MM.1S (cell line): ENCODE data around the gene CHST11.

Experiments
- DNase-seq: peaks from one replicate; pipeline ENCODE4 v3.0.0-alpha.2; 2015
- H2AFZ ChIP-seq: fragments of 300-600 bp; sonication (generic); 2 replicates; pipeline ENCODE4 v1.6.0; 2016; ENCODE audit warnings: antibody characterized with exemption, low read length
- H3F3A ChIP-seq: fragments of 300-600 bp; sonication (generic); 2 replicates; pipeline ENCODE4 v1.6.1; 2016; ENCODE audit warnings: mild to moderate bottlenecking, antibody characterized with exemption, low read length, moderate library complexity, mixed read lengths; ENCODE audit not compliant: insufficient read depth
- H3K27ac ChIP-seq: fragments of 300-600 bp; sonication (generic); 2 replicates; pipeline ENCODE4 v1.5.1; 2016; ENCODE audit warnings: mild to moderate bottlenecking, low read length
- H3K27me3 ChIP-seq: fragments of 300-600 bp; sonication (generic); replicated peaks from 2 replicates; pipeline ENCODE4 v1.6.0; 2016; ENCODE audit warnings: low read length; ENCODE audit not compliant: insufficient read depth
- H3K36me3 ChIP-seq: fragments of 300-600 bp; sonication (generic); replicated peaks from 2 replicates; pipeline ENCODE4 v1.6.1; 2016; ENCODE audit warnings: mild to moderate bottlenecking, low read length, mixed read lengths; ENCODE audit not compliant: insufficient read depth
- H3K4me1 ChIP-seq: fragments of 300-600 bp; sonication (generic); 2 replicates; pipeline ENCODE4 v1.6.1; 2016; ENCODE audit warnings: low read length, mixed read lengths
- H3K4me2 ChIP-seq: fragments of 300-600 bp; sonication (generic); 2 replicates; pipeline ENCODE4 v1.6.0; 2016; ENCODE audit warnings: low read depth, low read length
- H3K4me3 ChIP-seq: fragments of 300-600 bp; sonication (generic); 2 replicates; pipeline ENCODE4 v1.5.1; 2016; ENCODE audit warnings: low read length, mixed read lengths
- H3K79me2 ChIP-seq: fragments of 300-600 bp; sonication (generic); 2 replicates; pipeline ENCODE4 v1.6.1; 2016; ENCODE audit warnings: mixed run types, low read length, mixed read lengths
- H3K9ac ChIP-seq: fragments of 300-600 bp; sonication (generic); 2 replicates; pipeline ENCODE4 v1.6.1; 2016; ENCODE audit warnings: low read length, mixed read lengths
- H3K9me2 ChIP-seq: fragments of 300-600 bp; sonication (generic); replicated peaks from 2 replicates; pipeline ENCODE4 v1.6.1; 2016; ENCODE audit warnings: mild to moderate bottlenecking, low read length, mixed read lengths; ENCODE audit not compliant: insufficient read depth
- H3K9me3 ChIP-seq: fragments of 300-600 bp; sonication (generic); replicated peaks from 2 replicates; pipeline ENCODE4 v1.6.1; 2016; ENCODE audit warnings: mild to moderate bottlenecking, low read length, mixed read lengths; ENCODE audit not compliant: insufficient read depth
- H4K20me1 ChIP-seq: fragments of 300-600 bp; sonication (generic); 2 replicates; pipeline ENCODE4 v1.6.1; 2016; ENCODE audit warnings: mild to moderate bottlenecking, low read length, moderate library complexity, mixed read lengths; ENCODE audit not compliant: insufficient read depth
- EZH2 ChIP-seq: fragments of 300-600 bp; sonication (generic); optimal IDR thresholded peaks from 2 replicates; pipeline ENCODE3; 2017; ENCODE audit warnings: low read depth, mild to moderate bottlenecking, antibody characterized with exemption, low read length, mixed read lengths
- EZH2phosphoT487 ChIP-seq: fragments of 300-600 bp; sonication (generic); IDR thresholded peaks from 2 replicates; pipeline ENCODE4 v1.6.1; 2018; ENCODE audit warnings: antibody characterized with exemption, low read length
- TF ChIP-seq, protein P1 (sequence below): fragments of 300-600 bp; sonication (generic); IDR thresholded peaks from 2 replicates; pipeline ENCODE4 v1.5.1; 2016; ENCODE audit warnings: antibody characterized with exemption, low read length, mixed read lengths

Gene CHST11

GRCh38 chr12:104635607-104636343 is 179.0 kb downstream of the CHST11 start:
- no peaks in the 10 kb centered on the region for H4K20me1 ChIP-seq
- no peaks in the 10 kb centered on the region for H3K27me3 ChIP-seq
- no peaks in the 10 kb centered on the region for H3F3A ChIP-seq
- 0 out of 2 replicates have a peak, but pooled peaks cover 4% of the 10 kb centered on the region for H3K79me2 ChIP-seq
- H3K4me2 ChIP-seq, result no peak overlapping the region
- H3K9ac ChIP-seq, result no peak overlapping the region
- no peak overlapping the region for H2AFZ ChIP-seq
- H3K9me3 ChIP-seq, result no peaks in the 10 kb centered on the region
- H3K4me3 ChIP-seq, result no peak overlapping the region
- H3K9me2 ChIP-seq, result no peaks in the 10 kb centered on the region
- H3K36me3 ChIP-seq, result no peaks in the 10 kb centered on the region
- DNase-seq, result no peak
- no peaks in the 10 kb centered on the region for H3K4me1 ChIP-seq
- TF ChIP-seq, protein P1, sequence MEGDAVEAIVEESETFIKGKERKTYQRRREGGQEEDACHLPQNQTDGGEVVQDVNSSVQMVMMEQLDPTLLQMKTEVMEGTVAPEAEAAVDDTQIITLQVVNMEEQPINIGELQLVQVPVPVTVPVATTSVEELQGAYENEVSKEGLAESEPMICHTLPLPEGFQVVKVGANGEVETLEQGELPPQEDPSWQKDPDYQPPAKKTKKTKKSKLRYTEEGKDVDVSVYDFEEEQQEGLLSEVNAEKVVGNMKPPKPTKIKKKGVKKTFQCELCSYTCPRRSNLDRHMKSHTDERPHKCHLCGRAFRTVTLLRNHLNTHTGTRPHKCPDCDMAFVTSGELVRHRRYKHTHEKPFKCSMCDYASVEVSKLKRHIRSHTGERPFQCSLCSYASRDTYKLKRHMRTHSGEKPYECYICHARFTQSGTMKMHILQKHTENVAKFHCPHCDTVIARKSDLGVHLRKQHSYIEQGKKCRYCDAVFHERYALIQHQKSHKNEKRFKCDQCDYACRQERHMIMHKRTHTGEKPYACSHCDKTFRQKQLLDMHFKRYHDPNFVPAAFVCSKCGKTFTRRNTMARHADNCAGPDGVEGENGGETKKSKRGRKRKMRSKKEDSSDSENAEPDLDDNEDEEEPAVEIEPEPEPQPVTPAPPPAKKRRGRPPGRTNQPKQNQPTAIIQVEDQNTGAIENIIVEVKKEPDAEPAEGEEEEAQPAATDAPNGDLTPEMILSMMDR, result no peak
- TF ChIP-seq EZH2 (no peak), EZH2phosphoT487 (no peak)
- no peak overlapping the region for H3K27ac ChIP-seq

DNA sequence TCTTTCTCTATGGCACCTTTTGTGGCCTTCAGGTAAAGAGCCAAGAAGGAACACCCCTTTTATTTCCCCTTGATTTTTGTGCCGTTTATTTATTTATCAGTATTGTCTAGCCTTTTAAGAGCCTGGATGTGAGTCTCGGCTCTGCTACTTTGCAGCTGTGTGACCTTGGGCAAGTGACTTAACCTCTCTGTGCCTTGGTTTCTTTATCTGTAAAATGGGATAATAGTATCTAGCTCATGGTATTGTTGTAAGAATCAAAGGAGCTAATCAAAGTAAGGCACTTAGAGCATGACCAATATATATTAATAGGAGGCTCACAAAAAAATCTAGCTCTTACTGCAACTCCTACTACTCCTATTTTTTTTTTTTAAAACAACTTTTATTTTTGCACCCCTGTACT is 179.7 kb downstream of the CHST11 start:
- Histone ChIP-seq H3F3A (no peaks in the 10 kb centered on the region), H3K27ac (no peak overlapping the region), H3K4me3 (no peak overlapping the region), H3K36me3 (no peaks in the 10 kb centered on the region), H3K4me1 (no peaks in the 10 kb centered on the region), H3K4me2 (no peak overlapping the region), H3K9me2 (no peaks in the 10 kb centered on the region), H3K9ac (no peak overlapping the region), H4K20me1 (no peaks in the 10 kb centered on the region), H3K27me3 (no peaks in the 10 kb centered on the region), H3K79me2 (0 out of 2 replicates have a peak, but pooled peaks cover 4% of the 10 kb centered on the region), H3K9me3 (no peaks in the 10 kb centered on the region), H2AFZ (no peak overlapping the region)
- TF ChIP-seq EZH2 (no peak), EZH2phosphoT487 (no peak)
- TF ChIP-seq, protein P1, result no peak
- DNase-seq, result no peak

DNA sequence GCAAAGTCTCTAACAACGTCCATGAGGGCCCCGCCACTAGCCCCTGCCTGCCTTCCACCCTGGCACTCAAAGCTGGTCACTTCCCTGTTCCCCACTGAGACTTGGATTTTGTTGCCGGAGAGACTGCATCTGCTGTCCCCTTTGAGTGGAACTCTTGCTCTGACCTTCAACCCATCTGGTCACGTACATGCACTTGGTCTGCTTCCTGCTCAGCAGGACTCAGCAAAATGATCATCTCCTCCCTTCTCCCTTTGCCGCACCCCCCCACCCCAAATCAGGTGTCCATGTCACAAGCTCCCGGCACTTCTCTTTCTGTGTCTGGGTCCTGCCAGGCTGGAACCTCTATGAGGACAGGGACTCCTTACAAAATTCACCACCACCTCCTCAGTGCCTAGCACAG is 180.9 kb downstream of the CHST11 start:
- H3K27ac ChIP-seq, result no peak overlapping the region
- H3K9me2 ChIP-seq, result no peaks in the 10 kb centered on the region
- H2AFZ ChIP-seq, result no peak overlapping the region
- no peaks in the 10 kb centered on the region for H3F3A ChIP-seq
- DNase-seq, result no peak
- H3K4me3 ChIP-seq, result no peak overlapping the region
- H3K4me1 ChIP-seq, result no peaks in the 10 kb centered on the region
- H3K4me2 ChIP-seq, result no peak overlapping the region
- no peaks in the 10 kb centered on the region for H3K36me3 ChIP-seq
- H3K79me2 ChIP-seq, result 0 out of 2 replicates have a peak, but pooled peaks cover 4% of the 10 kb centered on the region
- TF ChIP-seq EZH2phosphoT487, result no peak
- TF ChIP-seq, protein P1, result no peak
- TF ChIP-seq EZH2, result no peak
- H3K9me3 ChIP-seq, result no peaks in the 10 kb centered on the region
- H3K27me3 ChIP-seq, result no peaks in the 10 kb centered on the region
- no peak overlapping the region for H3K9ac ChIP-seq
- no peaks in the 10 kb centered on the region for H4K20me1 ChIP-seq
